GM13976 (cell line): ENCODE measurements around the gene KRT80.

Experiments
- DNase-seq: peaks from one replicate; pipeline ENCODE4 v3.0.0; 2012; ENCODE audit warnings: low spot score
- in situ Hi-C: fragments of 300-500 bp; cut with MboI; formaldehyde crosslinking; loops from one replicate; pipeline ENCODE4 v1.12.0; 2022; ENCODE audit warnings: low sequenced_read_pairs, mixed read lengths, inconsistent platforms; ENCODE audit not compliant: unreplicated experiment
- TF ChIP-seq, protein P1 (sequence below): IDR thresholded peaks from 2 replicates; pipeline ENCODE4 v1.5.1; 2012; ENCODE audit warnings: borderline replicate concordance, mild to moderate bottlenecking; ENCODE audit not compliant: insufficient read depth; ENCODE audit errors: extremely low read depth, missing control alignments, control extremely low read depth

KRT80 gene

DNA sequence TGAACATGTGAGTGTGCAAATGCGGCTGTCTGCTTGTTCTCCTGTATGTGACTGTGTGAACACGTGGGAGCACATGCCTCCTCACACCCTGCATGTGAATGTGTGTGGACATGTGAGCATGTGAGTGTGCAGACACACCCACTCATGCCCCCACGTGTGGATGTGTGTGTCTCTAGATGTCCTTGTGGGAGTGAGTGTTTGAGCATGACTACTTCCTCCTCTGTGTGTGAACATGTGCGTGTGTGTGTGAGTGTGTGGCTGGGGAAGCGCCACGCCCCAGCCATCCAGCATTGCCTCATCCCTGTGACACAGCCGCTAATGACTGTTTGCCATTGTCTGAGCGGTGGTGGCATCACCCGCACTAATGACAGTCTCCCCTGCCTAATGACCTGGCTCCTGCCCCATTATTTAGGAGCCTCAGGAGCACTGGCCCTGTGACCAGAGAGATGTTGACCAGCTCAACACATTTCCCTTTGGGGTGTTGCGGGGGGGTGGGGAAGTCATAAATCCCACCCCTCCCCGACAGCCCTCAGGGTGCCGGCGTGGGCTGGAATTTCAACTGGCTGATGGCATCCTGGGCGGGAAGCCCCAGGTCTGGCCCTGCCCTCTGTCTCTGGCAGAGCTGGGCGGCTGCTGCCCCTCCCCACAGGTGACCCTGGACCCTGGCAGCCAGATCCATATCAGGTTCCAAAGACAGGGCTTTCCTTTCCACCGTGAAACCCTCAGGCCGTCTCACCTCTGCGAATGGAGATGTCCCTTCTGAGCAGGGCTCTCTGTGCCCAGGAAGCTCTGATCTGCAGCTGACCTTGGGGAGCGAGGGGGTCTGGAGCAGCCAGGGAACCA is 11.5 kb upstream of the KRT80 start:
- DNase-seq = no peak
- in situ Hi-C loops = no loop called here

DNA sequence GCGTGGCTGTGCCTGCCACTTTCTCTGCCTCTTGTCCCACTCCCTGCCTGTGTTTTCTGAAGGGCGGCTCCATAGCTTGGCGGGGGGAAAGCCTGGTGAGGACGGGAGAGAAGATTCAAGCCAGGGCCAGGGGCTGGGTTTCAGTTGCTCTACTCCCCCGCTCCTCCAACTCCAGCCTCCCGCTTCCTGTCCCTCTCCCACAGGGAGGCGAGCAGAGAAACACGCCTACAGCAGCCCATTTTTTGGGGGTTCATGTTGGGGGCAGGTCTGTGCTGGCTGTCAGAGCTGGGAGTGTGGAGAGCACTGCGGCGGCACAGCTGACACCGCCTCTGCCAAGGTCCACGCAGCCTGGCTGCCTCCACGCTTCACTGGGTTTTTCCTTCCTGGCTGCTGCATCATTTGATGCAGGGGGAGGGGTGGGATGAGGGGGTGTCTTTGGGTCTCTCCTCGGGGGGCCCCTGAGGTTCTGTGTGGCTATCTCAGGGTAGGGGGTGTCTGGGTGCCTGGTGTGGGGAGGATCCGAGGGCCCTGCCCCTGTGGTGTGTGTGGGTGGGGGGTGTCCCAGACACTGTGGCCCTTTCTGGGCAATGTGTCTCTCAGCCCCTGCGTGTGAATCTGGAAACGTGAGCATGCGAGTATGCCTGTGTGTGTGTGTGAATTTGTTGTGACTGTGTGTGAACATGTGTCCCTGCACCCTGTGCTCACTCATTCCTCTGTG is 10.7 kb upstream of the KRT80 start:
- TF ChIP-seq, protein P1, sequence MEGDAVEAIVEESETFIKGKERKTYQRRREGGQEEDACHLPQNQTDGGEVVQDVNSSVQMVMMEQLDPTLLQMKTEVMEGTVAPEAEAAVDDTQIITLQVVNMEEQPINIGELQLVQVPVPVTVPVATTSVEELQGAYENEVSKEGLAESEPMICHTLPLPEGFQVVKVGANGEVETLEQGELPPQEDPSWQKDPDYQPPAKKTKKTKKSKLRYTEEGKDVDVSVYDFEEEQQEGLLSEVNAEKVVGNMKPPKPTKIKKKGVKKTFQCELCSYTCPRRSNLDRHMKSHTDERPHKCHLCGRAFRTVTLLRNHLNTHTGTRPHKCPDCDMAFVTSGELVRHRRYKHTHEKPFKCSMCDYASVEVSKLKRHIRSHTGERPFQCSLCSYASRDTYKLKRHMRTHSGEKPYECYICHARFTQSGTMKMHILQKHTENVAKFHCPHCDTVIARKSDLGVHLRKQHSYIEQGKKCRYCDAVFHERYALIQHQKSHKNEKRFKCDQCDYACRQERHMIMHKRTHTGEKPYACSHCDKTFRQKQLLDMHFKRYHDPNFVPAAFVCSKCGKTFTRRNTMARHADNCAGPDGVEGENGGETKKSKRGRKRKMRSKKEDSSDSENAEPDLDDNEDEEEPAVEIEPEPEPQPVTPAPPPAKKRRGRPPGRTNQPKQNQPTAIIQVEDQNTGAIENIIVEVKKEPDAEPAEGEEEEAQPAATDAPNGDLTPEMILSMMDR = no peak
- in situ Hi-C loops = no loop called here
- DNase-seq = no peak

More for the DNA sequence above, 11.5 kb upstream of the KRT80 start:
- TF ChIP-seq, protein P1 = no peak

DNA sequence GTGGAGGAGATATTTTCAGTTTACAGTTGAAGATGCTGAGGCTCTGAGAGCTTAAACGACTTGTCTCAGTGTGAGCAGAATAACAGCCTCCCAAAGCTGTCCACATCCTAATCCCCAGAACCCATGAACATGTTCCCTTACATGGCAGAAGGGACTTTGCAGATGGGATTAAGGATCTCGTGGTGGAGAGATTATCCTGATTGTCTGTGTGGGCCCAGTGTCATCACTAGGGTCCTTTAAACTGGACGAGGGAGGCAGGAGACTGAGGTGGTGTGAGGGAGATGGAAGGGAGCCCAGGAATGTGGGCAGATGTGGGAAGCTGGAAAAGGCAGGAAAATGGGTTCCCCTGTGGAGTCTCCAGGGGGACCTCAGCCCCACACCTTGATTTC is 9.6 kb upstream of the KRT80 start:
- no peak for DNase-seq
- TF ChIP-seq, protein P1 = no peak
- in situ Hi-C loops = no loop called here

DNA sequence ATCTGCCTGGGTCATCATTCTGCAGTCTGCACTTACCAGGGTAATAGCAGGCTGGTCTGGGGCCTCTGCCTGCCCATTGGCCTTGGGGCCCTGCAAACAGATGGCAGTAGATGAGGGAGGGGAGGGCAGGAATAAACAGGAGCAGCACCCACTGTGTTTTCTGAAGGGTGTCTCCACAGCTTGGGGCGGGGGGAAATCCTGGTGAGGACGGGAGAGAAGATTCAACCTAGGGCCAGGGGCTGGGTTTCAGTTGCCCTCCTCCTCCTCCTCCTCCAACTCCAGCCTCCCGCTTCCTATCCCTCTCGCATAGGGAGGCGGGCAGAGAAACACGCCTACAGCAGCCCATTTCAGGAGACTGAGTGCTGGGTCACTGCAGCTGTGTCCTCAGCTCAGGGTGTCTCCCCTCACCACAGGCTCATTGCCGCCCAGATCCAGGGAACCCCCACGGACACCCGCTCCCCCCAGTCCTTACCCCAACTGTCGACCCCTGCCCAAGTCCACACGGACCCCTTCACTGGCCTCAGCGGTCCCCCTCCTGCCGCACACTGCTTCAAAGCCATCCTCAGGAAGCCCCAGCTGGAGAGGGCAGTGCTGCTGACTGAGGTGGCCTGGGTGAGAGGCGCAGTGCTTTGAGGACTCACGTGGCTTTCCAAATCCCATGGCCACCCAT is 9.1 kb upstream of the KRT80 start:
- in situ Hi-C loops = no loop called here
- DNase-seq = no peak
- TF ChIP-seq, protein P1 = no peak

DNA sequence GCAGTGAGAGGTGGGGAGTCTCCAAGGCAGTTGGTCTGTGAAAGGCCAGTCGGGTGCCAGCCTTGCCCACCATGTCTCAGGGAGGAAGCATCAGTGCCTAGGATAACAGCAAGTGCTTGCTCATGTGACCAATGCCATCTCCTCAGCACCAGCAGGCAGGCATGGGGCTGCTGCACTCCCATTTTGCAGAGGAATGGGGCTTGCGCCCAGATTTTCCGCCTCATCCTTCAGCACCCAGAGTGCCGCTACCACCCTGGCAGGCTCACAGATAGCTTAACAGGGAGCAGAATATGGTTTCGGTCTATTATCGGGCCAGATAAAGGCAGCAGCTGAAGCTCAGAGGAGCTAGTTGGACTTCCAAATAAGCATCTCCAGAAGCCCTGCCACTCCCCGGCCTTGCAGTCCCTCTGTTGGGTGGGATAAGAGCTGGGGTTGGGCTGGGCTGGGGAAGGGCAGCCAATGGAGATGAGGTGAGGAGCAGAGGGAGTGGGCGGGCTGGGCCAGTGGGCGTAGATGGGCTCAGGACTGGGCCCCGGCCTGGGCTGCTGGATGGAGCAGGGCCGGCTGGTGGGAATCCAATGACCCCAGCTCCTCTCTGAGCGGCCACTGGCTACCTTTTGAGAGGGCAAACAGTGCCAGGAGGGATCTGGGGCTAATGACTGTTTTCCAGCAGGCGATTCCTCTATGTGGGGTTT is 8.4 kb upstream of the KRT80 start:
- TF ChIP-seq, protein P1 = no peak
- in situ Hi-C loops = no loop called here
- DNase-seq = no peak
